GM23338 (cell line): ENCODE results near the gene WFDC12.

Experiments
- CREB1 ChIP-seq: fragments of 250-450 bp; sonication (Bioruptor Pico); IDR thresholded peaks from 2 replicates; pipeline ENCODE4 v1.5.0; 2020; ENCODE audit warnings: low read depth, mild to moderate bottlenecking, moderate library complexity
- CTCF ChIP-seq, 2 experiments: fragments of 200-600 bp in 1 of 2; sonication (generic) in 1 of 2; conservative IDR thresholded peaks; 2 replicates each; pipeline versions ENCODE4 v1.5.1 to v1.6.1; 2016 to 2017; ENCODE audit warnings: antibody characterized with exemption in 2 of 2, low read depth in 2 of 2, mild to moderate bottlenecking in 2 of 2, moderate library complexity in 1 of 2
- EZH2 ChIP-seq: fragments of 200-600 bp; sonication (generic); IDR thresholded peaks from one replicate; pipeline ENCODE4 v1.8.0; 2017; ENCODE audit warnings: antibody characterized with exemption, mild to moderate bottlenecking, low read depth; ENCODE audit not compliant: unreplicated experiment
- EZH2phosphoT487 ChIP-seq: fragments of 200-600 bp; sonication (generic); IDR thresholded peaks from one replicate; pipeline ENCODE4 v1.8.1; 2018; ENCODE audit warnings: antibody characterized with exemption; ENCODE audit not compliant: unreplicated experiment
- NANOG ChIP-seq: IDR thresholded peaks from 2 replicates; pipeline ENCODE4 v1.6.1; 2016; ENCODE audit warnings: antibody characterized with exemption, borderline replicate concordance
- POLR2AphosphoS5 ChIP-seq: IDR thresholded peaks from 2 replicates; pipeline ENCODE4 v1.6.1; 2016; ENCODE audit warnings: antibody characterized with exemption, low read depth
- STAT1 ChIP-seq: IDR thresholded peaks from one replicate; pipeline ENCODE4 v1.6.1; 2016; ENCODE audit warnings: antibody characterized with exemption; ENCODE audit not compliant: unreplicated experiment
- ZNF114 ChIP-seq: fragments of 250-450 bp; sonication (Bioruptor Pico); IDR thresholded peaks from 2 replicates; pipeline ENCODE4 v1.5.0; 2020; ENCODE audit warnings: mild to moderate bottlenecking, moderate library complexity
- ZNF462 ChIP-seq: fragments of 250-450 bp; sonication (Bioruptor Pico); IDR thresholded peaks from 2 replicates; pipeline ENCODE4 v1.5.0; 2020; ENCODE audit warnings: mild to moderate bottlenecking, moderate library complexity
- TF ChIP-seq, protein P1 (sequence below): IDR thresholded peaks from one replicate; pipeline ENCODE4 v1.6.1; 2018; ENCODE audit warnings: antibody characterized with exemption; ENCODE audit not compliant: unreplicated experiment
- TF ChIP-seq, protein P2 (sequence below): IDR thresholded peaks from 2 replicates; pipeline ENCODE4 v1.6.1; 2016; ENCODE audit warnings: antibody characterized with exemption

DNA sequence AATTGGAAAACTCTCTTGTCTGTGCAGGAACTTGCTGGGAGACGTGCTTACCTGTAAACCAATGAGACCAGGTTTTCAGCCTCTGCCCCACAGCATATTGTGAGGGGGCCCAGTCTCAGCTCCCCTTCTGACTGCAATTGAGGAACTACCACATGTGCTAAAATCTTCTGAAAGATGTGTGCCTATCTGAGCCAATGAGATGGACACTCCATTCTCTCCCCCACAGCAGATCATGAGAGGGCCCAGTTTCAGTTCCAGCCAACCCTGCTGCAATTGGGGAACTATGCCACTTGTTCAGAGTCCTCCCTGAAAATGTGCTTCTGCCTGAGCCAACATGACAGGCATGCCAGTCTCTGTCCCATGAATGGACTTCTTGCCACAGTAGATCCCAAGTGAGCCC lies 29.5 kb upstream of the WFDC12 start:
- TF ChIP-seq EZH2 (no peak), CTCF (conservative IDR thresholded peaks at IDR 0.05; ENCODE audit: low read depth in 2 of 2) (no peak), EZH2phosphoT487 (no peak), POLR2AphosphoS5 (no peak), CREB1 (no peak), NANOG (no peak), ZNF462 (CRISPR knock-in tag) (no peak), STAT1 (no peak), ZNF114 (CRISPR knock-in tag) (no peak)
- TF ChIP-seq, protein P1, sequence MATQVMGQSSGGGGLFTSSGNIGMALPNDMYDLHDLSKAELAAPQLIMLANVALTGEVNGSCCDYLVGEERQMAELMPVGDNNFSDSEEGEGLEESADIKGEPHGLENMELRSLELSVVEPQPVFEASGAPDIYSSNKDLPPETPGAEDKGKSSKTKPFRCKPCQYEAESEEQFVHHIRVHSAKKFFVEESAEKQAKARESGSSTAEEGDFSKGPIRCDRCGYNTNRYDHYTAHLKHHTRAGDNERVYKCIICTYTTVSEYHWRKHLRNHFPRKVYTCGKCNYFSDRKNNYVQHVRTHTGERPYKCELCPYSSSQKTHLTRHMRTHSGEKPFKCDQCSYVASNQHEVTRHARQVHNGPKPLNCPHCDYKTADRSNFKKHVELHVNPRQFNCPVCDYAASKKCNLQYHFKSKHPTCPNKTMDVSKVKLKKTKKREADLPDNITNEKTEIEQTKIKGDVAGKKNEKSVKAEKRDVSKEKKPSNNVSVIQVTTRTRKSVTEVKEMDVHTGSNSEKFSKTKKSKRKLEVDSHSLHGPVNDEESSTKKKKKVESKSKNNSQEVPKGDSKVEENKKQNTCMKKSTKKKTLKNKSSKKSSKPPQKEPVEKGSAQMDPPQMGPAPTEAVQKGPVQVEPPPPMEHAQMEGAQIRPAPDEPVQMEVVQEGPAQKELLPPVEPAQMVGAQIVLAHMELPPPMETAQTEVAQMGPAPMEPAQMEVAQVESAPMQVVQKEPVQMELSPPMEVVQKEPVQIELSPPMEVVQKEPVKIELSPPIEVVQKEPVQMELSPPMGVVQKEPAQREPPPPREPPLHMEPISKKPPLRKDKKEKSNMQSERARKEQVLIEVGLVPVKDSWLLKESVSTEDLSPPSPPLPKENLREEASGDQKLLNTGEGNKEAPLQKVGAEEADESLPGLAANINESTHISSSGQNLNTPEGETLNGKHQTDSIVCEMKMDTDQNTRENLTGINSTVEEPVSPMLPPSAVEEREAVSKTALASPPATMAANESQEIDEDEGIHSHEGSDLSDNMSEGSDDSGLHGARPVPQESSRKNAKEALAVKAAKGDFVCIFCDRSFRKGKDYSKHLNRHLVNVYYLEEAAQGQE = no peak
- TF ChIP-seq, protein P2, sequence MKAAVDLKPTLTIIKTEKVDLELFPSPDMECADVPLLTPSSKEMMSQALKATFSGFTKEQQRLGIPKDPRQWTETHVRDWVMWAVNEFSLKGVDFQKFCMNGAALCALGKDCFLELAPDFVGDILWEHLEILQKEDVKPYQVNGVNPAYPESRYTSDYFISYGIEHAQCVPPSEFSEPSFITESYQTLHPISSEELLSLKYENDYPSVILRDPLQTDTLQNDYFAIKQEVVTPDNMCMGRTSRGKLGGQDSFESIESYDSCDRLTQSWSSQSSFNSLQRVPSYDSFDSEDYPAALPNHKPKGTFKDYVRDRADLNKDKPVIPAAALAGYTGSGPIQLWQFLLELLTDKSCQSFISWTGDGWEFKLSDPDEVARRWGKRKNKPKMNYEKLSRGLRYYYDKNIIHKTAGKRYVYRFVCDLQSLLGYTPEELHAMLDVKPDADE = no peak
